Loucy (cell line): ENCODE measurements around the gene CXorf49B.

ENCODE experiments used
- CTCF ChIP-seq: fragments of 200-600 bp; sonication (generic); conservative IDR thresholded peaks from 2 replicates; pipeline ENCODE4 v1.5.1; 2014; ENCODE audit warnings: mild to moderate bottlenecking, antibody characterized with exemption, low read length
- EZH2phosphoT487 ChIP-seq: fragments of 200-600 bp; IDR thresholded peaks from 2 replicates; pipeline ENCODE4 v1.6.1; 2018; ENCODE audit warnings: antibody characterized with exemption, mild to moderate bottlenecking, moderate library complexity, borderline replicate concordance

DNA sequence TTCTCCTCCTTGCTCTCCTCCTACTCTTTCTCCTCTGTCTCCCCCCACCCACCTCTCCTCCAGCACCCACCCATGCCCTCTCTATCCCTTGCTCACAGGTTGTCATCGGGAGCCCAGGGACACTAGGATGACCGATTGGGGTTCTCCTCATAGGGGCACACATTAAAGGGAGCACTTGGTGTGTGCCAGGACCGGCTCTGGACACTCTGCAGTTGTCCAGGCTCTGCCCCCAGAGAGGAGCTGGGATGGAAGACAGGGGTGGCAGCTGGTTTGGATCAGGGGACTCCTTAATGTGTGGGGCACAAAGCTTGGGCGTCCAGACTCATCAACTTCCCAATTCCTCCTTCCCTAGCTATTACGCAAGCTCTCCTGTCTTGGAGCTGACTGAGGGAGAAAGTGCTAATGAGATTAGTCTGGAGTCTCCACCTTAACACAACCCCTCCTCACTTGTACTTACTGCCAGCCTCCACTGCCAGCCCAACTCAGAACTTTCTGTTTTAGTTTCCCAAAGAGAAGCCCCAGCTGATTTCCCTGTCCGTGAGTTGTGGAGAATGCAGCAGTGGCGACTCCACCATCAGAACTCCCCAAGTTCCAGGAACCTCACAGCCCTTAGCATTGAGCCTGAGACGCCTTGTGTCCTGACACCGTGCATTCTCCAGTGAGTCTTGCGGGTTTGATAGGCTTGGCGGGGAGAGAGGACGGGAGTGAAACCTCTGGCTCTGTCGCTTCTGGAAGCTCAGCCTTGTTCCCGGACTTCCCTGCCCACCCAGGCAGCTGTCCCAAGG lies 52.2 kb downstream of the CXorf49B start:
- TF ChIP-seq CTCF (no peak), EZH2phosphoT487 (no peak)
